Measurements from ENCODE around the gene NELFB. TPM values are rescaled to one million over a fixed set of nuclear protein-coding genes. Genes with fewer than 3 reads are reported as not detected.

The NELFB gene
- total RNA-seq, 1 donor from 2014 or later = 33.9 TPM

- Histone ChIP-seq H3K9ac (ENCODE audit: low read depth in 1 of 3, low read length in 3 of 3) (peak overlapping the region in 1 of 3 donors; percentile 66), H3K4me3 (ENCODE audit: low read length in 3 of 3) (no peak overlapping the region), H3K9me3 (ENCODE audit: control insufficient read depth in 3 of 3, low read length in 3 of 3) (no peaks in the 10 kb centered on the region), H3K27me3 (ENCODE audit: control insufficient read depth in 3 of 3, insufficient read depth in 3 of 3, low read length in 3 of 3) (peaks cover 0 to 2% (median 0%) of the 10 kb centered on the region in 3 donors), H3K4me1 (ENCODE audit: control insufficient read depth in 3 of 3, insufficient read depth in 3 of 3, low read length in 3 of 3) (peaks cover 21 to 55% (median 44%) of the 10 kb centered on the region in 3 donors), H3K27ac (ENCODE audit: low read depth, low read length) (no peak overlapping the region), H3K36me3 (ENCODE audit: control insufficient read depth in 3 of 3, insufficient read depth in 3 of 3, low read length in 3 of 3) (peaks cover 10 to 11% (median 10%) of the 10 kb centered on the region in 3 donors)
Observed at GRCh38 chr9:137247916-137248175, 7.3 kb upstream of the NELFB start.

- Histone ChIP-seq H3K9me3 (ENCODE audit: control insufficient read depth in 3 of 3, low read length in 3 of 3) (no peaks in the 10 kb centered on the region), H3K27me3 (ENCODE audit: control insufficient read depth in 3 of 3, insufficient read depth in 3 of 3, low read length in 3 of 3) (peaks cover 0 to 2% (median 0%) of the 10 kb centered on the region in 3 donors), H3K4me1 (ENCODE audit: control insufficient read depth in 3 of 3, insufficient read depth in 3 of 3, low read length in 3 of 3) (peaks cover 15 to 39% (median 30%) of the 10 kb centered on the region in 3 donors), H3K9ac (ENCODE audit: low read depth in 1 of 3, low read length in 3 of 3) (peak overlapping the region in 2 of 3 donors; percentile 33 to 43), H3K36me3 (ENCODE audit: control insufficient read depth in 3 of 3, insufficient read depth in 3 of 3, low read length in 3 of 3) (no peaks in the 10 kb centered on the region), H3K27ac (ENCODE audit: low read depth, low read length) (no peak overlapping the region), H3K4me3 (ENCODE audit: low read length in 3 of 3) (no peak overlapping the region)
Observed at GRCh38 chr9:137250329-137251193, 4.6 kb upstream of the NELFB start.

- Histone ChIP-seq H3K9ac (ENCODE audit: low read depth in 1 of 3, low read length in 3 of 3) (peak within 1 kb of the TSS in 2 of 3 donors; percentile 33 to 43), H3K4me1 (ENCODE audit: control insufficient read depth in 3 of 3, insufficient read depth in 3 of 3, low read length in 3 of 3) (peaks cover 20 to 39% (median 33%) of the 10 kb centered on the region in 3 donors), H3K36me3 (ENCODE audit: control insufficient read depth in 3 of 3, insufficient read depth in 3 of 3, low read length in 3 of 3) (peaks cover 0 to under 1% (median under 1%) of the 10 kb centered on the region in 3 donors), H3K4me3 (ENCODE audit: low read length in 3 of 3) (no peak within 1 kb of the TSS), H3K27me3 (ENCODE audit: control insufficient read depth in 3 of 3, insufficient read depth in 3 of 3, low read length in 3 of 3) (peaks cover 0 to 2% (median 0%) of the 10 kb centered on the region in 3 donors), H3K27ac (ENCODE audit: low read depth, low read length) (no peak within 1 kb of the TSS), H3K9me3 (ENCODE audit: control insufficient read depth in 3 of 3, low read length in 3 of 3) (no peaks in the 10 kb centered on the region)
Observed at GRCh38 chr9:137251194-137251461, 4.0 kb upstream of the NELFB start, which contains the start of gene STPG3. STPG3 (plus strand) TSS chr9:137251286; CDS start chr9:137251287, 1 bp downstream.

- Histone ChIP-seq H3K4me3 (ENCODE audit: low read length in 3 of 3) (no peak overlapping the region), H3K27me3 (ENCODE audit: control insufficient read depth in 3 of 3, insufficient read depth in 3 of 3, low read length in 3 of 3) (peaks cover 0 to 2% (median 0%) of the 10 kb centered on the region in 3 donors), H3K36me3 (ENCODE audit: control insufficient read depth in 3 of 3, insufficient read depth in 3 of 3, low read length in 3 of 3) (peaks cover 2 to 6% (median 6%) of the 10 kb centered on the region in 3 donors), H3K27ac (ENCODE audit: low read depth, low read length) (no peak overlapping the region), H3K4me1 (ENCODE audit: control insufficient read depth in 3 of 3, insufficient read depth in 3 of 3, low read length in 3 of 3) (peaks cover 25 to 43% (median 38%) of the 10 kb centered on the region in 3 donors), H3K9ac (ENCODE audit: low read depth in 1 of 3, low read length in 3 of 3) (no peak overlapping the region), H3K9me3 (ENCODE audit: control insufficient read depth in 3 of 3, low read length in 3 of 3) (no peaks in the 10 kb centered on the region)
Observed at GRCh38 chr9:137251490-137252268, 3.4 kb upstream of the NELFB start.

GRCh38 chr9:137252555-137253506 is 2.3 kb upstream of the NELFB start:
- Histone ChIP-seq H3K9me3 (ENCODE audit: control insufficient read depth in 3 of 3, low read length in 3 of 3) (no peaks in the 10 kb centered on the region), H3K36me3 (ENCODE audit: control insufficient read depth in 3 of 3, insufficient read depth in 3 of 3, low read length in 3 of 3) (peaks cover 2 to 10% (median 9%) of the 10 kb centered on the region in 3 donors), H3K27ac (ENCODE audit: low read depth, low read length) (no peak overlapping the region), H3K9ac (ENCODE audit: low read depth in 1 of 3, low read length in 3 of 3) (no peak overlapping the region), H3K4me3 (ENCODE audit: low read length in 3 of 3) (no peak overlapping the region), H3K27me3 (ENCODE audit: control insufficient read depth in 3 of 3, insufficient read depth in 3 of 3, low read length in 3 of 3) (peaks cover 0 to 2% (median 0%) of the 10 kb centered on the region in 3 donors), H3K4me1 (ENCODE audit: control insufficient read depth in 3 of 3, insufficient read depth in 3 of 3, low read length in 3 of 3) (peaks cover 25 to 36% (median 30%) of the 10 kb centered on the region in 3 donors)

- peaks cover 8 to 16% (median 14%) of the 10 kb centered on the region in 3 donors for H3K36me3 ChIP-seq (ENCODE audit: control insufficient read depth in 3 of 3, insufficient read depth in 3 of 3, low read length in 3 of 3)
- H3K4me3 ChIP-seq (ENCODE audit: low read length in 3 of 3) = peak overlapping the region; percentile 82 to 96 (median 91)
- no peaks in the 10 kb centered on the region for H3K9me3 ChIP-seq (ENCODE audit: control insufficient read depth in 3 of 3, low read length in 3 of 3)
- H3K27me3 ChIP-seq (ENCODE audit: control insufficient read depth in 3 of 3, insufficient read depth in 3 of 3, low read length in 3 of 3) = peaks cover 0 to 2% (median 0%) of the 10 kb centered on the region in 3 donors
- H3K9ac ChIP-seq (ENCODE audit: low read depth in 1 of 3, low read length in 3 of 3) = peak overlapping the region; percentile 70 to 91 (median 86)
- peaks cover 23 to 32% (median 28%) of the 10 kb centered on the region in 3 donors for H3K4me1 ChIP-seq (ENCODE audit: control insufficient read depth in 3 of 3, insufficient read depth in 3 of 3, low read length in 3 of 3)
- no peak overlapping the region for H3K27ac ChIP-seq (ENCODE audit: low read depth, low read length)
Observed at GRCh38 chr9:137253717-137254623, 1.2 kb upstream of the NELFB start.

GRCh38 chr9:137255448-137256114 is 454 bp downstream of the NELFB start:
- H3K9ac ChIP-seq (ENCODE audit: low read depth in 1 of 3, low read length in 3 of 3) = peak overlapping the region; percentile 87 to 92 (median 87)
- peak overlapping the region; percentile 36 for H3K27ac ChIP-seq (ENCODE audit: low read depth, low read length)
- H3K4me1 ChIP-seq (ENCODE audit: control insufficient read depth in 3 of 3, insufficient read depth in 3 of 3, low read length in 3 of 3) = peaks cover 23 to 26% (median 23%) of the 10 kb centered on the region in 3 donors
- H3K36me3 ChIP-seq (ENCODE audit: control insufficient read depth in 3 of 3, insufficient read depth in 3 of 3, low read length in 3 of 3) = peaks cover 13 to 20% (median 17%) of the 10 kb centered on the region in 3 donors
- H3K27me3 ChIP-seq (ENCODE audit: control insufficient read depth in 3 of 3, insufficient read depth in 3 of 3, low read length in 3 of 3) = no peaks in the 10 kb centered on the region
- peak overlapping the region; percentile 90 to 96 (median 91) for H3K4me3 ChIP-seq (ENCODE audit: low read length in 3 of 3)
- no peaks in the 10 kb centered on the region for H3K9me3 ChIP-seq (ENCODE audit: control insufficient read depth in 3 of 3, low read length in 3 of 3)

- Histone ChIP-seq H3K27ac (ENCODE audit: low read depth, low read length) (no peak overlapping the region), H3K27me3 (ENCODE audit: control insufficient read depth in 3 of 3, insufficient read depth in 3 of 3, low read length in 3 of 3) (no peaks in the 10 kb centered on the region), H3K9me3 (ENCODE audit: control insufficient read depth in 3 of 3, low read length in 3 of 3) (no peaks in the 10 kb centered on the region), H3K4me3 (ENCODE audit: low read length in 3 of 3) (peak overlapping the region; percentile 90 to 96 (median 91)), H3K9ac (ENCODE audit: low read depth in 1 of 3, low read length in 3 of 3) (peak overlapping the region in 2 of 3 donors; percentile 87 to 92), H3K4me1 (ENCODE audit: control insufficient read depth in 3 of 3, insufficient read depth in 3 of 3, low read length in 3 of 3) (peaks cover 23 to 26% (median 23%) of the 10 kb centered on the region in 3 donors), H3K36me3 (ENCODE audit: control insufficient read depth in 3 of 3, insufficient read depth in 3 of 3, low read length in 3 of 3) (peaks cover 13 to 20% (median 17%) of the 10 kb centered on the region in 3 donors)
Observed at GRCh38 chr9:137256362-137256761, 1.2 kb downstream of the NELFB start.
